Measurements from ENCODE around the gene NT5M. TPM values are rescaled to one million over a fixed set of nuclear protein-coding genes. Genes with fewer than 3 reads are reported as not detected.

Gene NT5M
- total RNA-seq, 1 donor from 2014 or later = 0.94 TPM

DNA sequence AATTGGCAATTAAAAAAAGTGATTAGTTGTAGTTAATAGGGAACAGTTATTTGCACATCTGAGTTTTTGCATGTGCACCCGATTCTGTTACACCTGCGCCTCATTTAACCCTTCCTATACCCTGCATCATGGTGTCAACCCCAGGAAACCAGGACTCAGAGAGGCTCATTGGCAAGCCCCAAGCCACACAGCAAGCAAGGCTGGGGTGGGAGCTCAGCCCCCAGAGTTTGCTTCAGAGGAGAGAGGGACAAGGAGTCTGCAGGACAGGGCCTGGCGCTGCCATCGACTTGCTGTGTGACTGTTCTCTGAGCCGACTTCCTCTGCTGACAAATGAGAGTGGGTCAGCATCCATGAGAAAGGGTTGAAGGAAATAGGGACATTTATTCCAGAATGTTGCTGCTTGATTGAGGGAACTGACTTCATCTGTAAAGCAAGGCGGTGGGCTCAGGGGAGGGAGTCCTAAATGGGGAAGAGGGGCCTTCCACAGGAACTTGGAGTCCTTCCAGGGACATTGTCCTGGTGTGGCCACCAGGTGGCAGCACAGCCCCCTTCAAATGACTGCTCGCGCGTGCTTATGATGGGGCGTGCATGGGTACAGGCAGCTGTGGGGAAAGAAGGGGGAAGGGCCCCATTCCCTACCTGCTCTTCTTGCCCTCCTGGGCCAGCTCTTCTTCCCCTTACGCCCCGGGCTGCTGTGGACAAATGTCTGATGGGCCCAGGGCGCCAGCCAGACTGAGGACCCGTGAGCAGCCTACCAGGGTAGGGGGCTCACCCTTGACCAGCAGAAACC, 51.6 kb downstream of the NT5M start:
- DNase-seq (ENCODE audit: low read depth) = peak; percentile 36

- DNase-seq (ENCODE audit: low read depth) = no peak
Observed at GRCh38 chr17:17355426-17355825, 52.3 kb downstream of the NT5M start.

GRCh38 chr17:17356149-17356930, 53.2 kb downstream of the NT5M start:
- DNase-seq (ENCODE audit: low read depth) = peak; percentile 71

- DNase-seq (ENCODE audit: low read depth) = no peak
Observed at GRCh38 chr17:17356931-17357270, 53.7 kb downstream of the NT5M start.

DNA sequence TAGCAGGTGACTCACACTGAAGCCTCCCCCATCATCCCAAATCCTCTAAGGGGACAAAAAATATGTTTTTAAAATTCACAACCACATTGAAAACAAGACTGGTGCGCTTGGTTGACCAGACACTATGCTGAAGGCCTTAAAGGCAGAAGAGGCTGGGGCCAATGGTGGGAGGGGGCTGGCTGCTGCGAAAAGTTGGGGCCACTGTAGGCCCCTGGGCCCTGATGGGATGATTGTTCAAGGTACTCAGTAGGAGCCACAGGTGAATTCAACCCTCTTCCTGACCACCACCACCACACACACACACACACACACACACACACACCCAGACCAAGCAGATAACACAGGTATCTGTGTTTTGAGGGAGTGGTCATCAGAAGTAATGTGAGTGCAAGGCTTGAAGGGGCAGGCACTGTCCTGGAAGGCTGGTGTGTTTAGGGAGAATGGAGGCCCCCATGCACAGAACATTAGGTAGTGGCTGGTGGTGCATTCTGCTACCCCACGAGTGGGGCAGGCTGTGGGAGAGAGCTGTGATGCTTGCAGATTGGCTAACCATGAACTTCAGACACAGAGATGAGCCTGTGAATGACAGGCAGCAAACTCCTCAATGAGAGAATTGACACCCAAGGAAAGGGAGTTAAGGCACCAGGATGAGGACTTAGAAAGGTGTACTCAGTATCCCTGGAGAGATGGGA, 55.0 kb downstream of the NT5M start:
- DNase-seq (ENCODE audit: low read depth) = no peak

DNA sequence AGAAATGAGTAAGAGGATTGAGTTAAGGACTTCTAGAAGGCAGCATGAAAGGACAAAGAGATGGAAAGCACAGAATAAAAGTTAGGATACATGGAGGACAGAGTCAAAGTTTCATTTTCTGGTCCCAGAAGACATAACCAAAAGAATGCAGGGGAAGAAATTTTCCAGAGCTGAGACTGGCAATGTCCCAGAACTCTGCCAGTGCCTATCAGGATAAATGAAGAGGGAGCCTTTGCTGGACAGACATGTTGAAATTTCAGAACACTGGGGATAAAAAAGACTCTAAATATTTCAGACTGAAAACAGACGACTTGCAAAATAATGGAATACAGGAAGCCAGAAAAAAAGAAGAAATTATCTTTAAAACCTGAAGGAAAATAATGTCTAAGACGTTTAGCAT, 55.7 kb downstream of the NT5M start:
- DNase-seq (ENCODE audit: low read depth) = no peak

- DNase-seq (ENCODE audit: low read depth) = no peak
Observed at GRCh38 chr17:17359271-17359670, 56.1 kb downstream of the NT5M start.

- DNase-seq (ENCODE audit: low read depth) = no peak
Observed at GRCh38 chr17:17360087-17360730, 57.0 kb downstream of the NT5M start.

GRCh38 chr17:17361543-17361866, 58.3 kb downstream of the NT5M start:
- DNase-seq (ENCODE audit: low read depth) = no peak

DNA sequence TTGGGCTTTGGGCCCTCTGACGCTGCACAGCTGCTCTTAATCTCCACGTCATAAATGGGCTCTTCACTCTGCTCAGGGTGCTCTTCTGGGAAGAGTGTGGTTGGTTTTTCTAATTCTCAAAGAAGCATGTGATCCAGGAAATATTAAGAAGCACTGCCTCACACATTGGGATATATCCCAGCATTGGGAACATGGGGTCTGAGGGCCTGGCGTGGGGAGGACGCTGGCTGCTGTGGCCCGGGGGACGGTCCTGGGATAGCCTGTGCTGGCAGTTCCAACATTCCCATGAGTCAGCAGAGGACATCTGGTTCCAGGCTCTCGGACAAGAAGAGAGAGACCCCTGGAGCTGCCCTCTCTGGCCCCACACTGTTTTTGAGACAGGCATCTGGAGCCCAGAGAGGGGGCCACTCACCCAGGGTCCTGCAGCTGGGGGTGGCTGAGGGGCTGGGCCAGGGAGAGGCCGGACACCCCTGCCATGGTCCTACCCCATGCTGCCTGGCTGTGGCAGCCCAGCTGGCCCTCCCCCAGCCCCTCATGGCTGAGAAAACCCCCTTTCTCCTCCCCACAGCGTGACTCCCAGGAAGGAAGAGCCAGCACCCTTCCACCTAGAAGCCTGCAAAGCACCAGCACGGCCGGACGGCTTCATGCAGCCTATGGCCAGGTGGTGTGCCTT, 58.8 kb downstream of the NT5M start:
- DNase-seq (ENCODE audit: low read depth) = no peak

- no peak for DNase-seq (ENCODE audit: low read depth)
Observed at GRCh38 chr17:17362540-17362930, 59.4 kb downstream of the NT5M start.

DNA sequence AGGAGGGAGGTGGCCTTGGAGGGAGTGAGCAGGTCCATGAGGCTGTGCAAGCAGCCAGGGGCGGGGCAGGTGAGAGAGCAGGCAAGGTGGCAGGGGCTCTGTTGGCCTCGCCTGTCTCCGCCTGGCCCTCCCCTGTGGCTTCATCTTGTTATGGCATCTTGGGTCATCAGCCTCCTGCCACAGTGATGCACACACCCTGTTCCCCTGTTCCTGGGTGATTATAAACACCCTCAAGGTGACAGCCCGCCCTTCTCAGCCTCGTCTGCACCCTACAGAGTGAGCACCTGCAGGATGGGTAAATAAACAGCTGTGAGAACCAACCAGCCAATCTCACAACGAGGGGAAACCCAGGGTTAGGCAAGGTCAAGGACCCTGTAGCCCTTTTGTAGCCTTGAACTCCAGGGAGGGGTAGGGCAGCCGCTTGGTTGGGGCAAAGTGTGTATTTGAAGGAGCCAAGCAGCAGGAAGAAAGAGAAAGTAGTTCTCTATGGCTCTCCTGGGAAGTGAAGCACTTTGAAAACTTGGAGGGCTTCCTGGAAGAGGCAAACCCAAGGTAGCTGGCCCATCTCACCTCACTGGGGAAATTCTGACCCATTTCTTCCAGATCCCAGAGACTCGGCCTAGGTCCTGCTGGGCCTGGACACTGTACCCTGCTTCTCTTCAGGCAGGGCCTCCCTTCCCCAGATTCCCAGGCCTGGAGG, 60.6 kb downstream of the NT5M start:
- DNase-seq (ENCODE audit: low read depth) = no peak

GRCh38 chr17:17364338-17364667, 61.1 kb downstream of the NT5M start:
- no peak for DNase-seq (ENCODE audit: low read depth)

- no peak for DNase-seq (ENCODE audit: low read depth)
Observed at GRCh38 chr17:17365476-17366110, 62.4 kb downstream of the NT5M start.

DNA sequence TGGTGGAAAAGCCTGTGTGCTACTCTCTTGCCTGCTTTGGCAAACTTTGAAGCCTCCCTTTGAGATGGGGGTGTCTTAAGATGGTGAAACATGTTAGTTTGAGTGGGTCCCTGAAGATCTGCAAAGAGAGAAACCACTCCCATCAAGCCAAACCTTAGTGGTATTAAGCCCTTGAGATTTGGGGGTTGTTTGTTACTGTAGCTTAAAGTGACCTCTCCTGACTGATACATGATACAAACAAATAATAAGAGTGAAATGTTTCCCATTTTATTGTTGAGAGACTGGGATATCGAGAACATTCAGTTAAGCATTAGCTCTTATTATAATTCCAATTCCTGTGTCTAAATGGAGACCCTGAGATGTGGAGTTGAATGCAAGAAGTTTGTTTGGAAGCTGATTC, 63.1 kb downstream of the NT5M start:
- DNase-seq (ENCODE audit: low read depth) = no peak

DNA sequence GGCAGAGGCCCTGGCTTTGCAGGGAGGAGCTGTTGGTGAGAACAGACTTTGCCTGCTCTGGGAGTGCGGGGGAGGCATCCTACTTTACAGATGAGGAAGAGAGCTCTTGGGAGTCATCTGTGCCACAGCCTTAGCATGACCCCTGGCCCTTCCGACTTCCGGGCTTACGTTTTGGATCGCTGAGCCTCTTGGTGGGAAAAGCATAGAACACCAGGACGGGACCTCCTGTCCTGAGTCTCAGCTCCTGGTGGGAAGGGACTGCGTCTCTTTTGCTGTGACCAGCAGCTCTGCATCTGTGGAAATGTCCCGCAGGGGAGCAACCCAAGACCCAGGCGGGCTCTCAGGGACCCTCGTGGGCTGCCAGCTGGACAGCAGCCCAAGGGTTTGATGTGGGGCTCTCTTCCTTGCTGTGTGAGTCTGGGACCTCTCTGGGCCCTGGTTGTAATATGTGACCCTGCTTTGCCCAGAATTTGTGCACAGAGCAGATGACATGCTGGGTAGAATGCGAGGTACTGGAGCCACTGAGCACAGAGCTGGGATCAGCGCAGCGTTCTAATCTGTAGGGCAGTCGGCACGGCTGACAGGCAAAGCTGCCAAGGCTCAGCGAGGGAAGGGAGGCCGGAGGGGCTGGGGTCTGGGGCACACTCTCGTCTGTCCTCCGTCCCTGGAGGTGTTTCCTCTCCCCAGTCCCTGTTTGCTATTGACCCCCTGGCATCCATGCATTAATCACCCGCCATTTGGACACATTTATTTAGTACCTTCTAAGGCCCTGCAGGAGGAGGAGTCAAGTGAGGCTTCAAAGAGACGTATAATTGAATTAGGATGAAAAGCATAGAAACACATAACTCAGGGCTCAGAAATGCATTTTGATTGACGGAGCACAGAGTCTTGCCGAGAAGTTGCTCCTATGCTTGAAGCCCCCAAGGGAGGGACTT, 64.0 kb downstream of the NT5M start:
- no peak for DNase-seq (ENCODE audit: low read depth)

DNA sequence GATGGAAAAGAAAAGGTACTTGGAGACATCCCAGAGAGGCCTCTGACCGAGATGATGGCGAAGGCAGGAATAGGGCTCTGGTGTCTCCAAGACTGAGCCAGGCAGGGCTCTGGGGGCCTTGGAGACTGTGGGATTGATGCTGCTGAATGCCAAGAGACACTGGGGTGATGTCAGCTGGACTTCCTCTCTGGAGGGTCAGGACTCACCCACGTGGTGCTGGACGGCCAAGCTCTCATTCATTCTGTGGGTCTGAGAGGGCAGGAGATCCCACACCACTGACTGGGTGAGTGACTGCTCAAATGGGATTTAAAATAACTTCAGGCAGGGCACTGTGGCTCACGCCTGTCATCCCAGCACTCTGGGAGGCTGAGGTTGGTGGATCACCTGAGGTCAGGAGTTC, 64.8 kb downstream of the NT5M start:
- no peak for DNase-seq (ENCODE audit: low read depth)

- no peak for DNase-seq (ENCODE audit: low read depth)
Observed at GRCh38 chr17:17370711-17371110, 67.5 kb downstream of the NT5M start.

DNA sequence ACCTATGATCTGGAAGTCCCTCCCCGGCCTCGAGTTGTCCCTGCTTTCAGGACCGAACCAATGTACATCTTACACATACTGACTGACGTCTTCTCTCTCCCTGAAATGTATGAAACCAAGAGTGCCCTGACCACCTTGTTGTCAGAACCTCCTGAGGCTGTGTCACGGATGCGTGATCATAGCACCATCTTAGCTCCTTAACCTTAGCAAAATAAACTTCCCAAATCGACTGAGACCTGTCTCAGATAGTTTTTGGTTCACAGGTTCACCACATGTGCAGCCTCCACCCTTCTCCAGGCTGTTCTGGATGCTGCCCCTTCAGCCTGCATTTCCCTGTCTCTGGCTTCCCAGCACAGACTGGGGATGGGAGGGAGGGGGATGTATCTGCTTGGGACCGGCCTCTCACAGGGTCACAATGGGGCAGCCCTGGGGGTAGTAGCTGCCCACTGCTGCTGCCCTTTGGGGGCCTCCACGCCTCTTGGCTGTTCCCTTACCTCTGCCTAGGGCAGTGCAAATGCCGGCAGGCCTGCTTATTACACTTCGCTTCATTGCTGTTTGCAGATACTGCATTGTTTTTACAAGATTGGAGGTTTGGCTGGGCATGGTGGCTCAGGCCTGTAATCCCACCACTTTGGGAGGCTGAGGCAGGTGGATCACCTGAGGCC, 69.8 kb downstream of the NT5M start:
- no peak for DNase-seq (ENCODE audit: low read depth)

All from renal cortical epithelial cell (primary cell).